ENCODE results near the gene WIPF3.

Gene WIPF3

GRCh38 chr7:29962035-29962434 is 155.7 kb downstream of the WIPF3 start:
- H3K27me3 ChIP-seq, result no peaks in the 10 kb centered on the region
- no peaks in the 10 kb centered on the region for H3K9me3 ChIP-seq
- H3K4me1 ChIP-seq, result peaks cover 7% of the 10 kb centered on the region; the same call in 1 of the 2 replicates
- no peak for DNase-seq
- peaks cover 13% of the 10 kb centered on the region for H3K36me3 ChIP-seq
- TF ChIP-seq, protein P1, sequence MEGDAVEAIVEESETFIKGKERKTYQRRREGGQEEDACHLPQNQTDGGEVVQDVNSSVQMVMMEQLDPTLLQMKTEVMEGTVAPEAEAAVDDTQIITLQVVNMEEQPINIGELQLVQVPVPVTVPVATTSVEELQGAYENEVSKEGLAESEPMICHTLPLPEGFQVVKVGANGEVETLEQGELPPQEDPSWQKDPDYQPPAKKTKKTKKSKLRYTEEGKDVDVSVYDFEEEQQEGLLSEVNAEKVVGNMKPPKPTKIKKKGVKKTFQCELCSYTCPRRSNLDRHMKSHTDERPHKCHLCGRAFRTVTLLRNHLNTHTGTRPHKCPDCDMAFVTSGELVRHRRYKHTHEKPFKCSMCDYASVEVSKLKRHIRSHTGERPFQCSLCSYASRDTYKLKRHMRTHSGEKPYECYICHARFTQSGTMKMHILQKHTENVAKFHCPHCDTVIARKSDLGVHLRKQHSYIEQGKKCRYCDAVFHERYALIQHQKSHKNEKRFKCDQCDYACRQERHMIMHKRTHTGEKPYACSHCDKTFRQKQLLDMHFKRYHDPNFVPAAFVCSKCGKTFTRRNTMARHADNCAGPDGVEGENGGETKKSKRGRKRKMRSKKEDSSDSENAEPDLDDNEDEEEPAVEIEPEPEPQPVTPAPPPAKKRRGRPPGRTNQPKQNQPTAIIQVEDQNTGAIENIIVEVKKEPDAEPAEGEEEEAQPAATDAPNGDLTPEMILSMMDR (IDR thresholded peaks at IDR 0.05; ENCODE audit: low read depth, low read length), result no peak
- H3K4me3 ChIP-seq (ENCODE audit: low read depth, low read length), result no peak overlapping the region

DNA sequence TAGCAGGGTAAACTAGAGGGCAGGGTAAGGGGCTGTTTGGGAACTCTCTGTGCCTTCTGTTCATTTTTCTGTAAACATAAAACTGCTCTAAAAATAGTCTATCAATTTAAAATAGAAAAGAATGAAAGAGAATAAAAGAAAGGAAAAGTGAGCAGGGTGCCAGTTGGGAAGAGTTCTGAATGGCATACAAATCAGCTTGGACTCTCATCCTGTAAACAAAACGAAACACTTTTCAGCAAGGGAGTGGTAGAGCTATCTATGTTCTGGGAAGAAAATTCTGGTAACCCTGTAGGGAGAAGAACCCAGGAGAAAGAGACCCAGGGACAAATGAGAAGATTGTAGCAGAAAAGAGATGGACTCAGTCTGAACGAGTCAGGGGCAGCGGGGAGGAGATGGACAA is 158.7 kb downstream of the WIPF3 start:
- Histone ChIP-seq H3K9me3 (no peaks in the 10 kb centered on the region), H3K4me1 (no peaks in the 10 kb centered on the region; the same call in 1 of the 2 replicates), H3K4me3 (ENCODE audit: low read depth, low read length) (no peak overlapping the region), H3K27me3 (no peaks in the 10 kb centered on the region), H3K36me3 (peaks cover 26% of the 10 kb centered on the region)
- DNase-seq, result no peak
- TF ChIP-seq, protein P1 (IDR thresholded peaks at IDR 0.05; ENCODE audit: low read depth, low read length), result no peak

Data from BE2C (cell line).